ENCODE results near the gene SDCBP2. TPM values are rescaled to one million over a fixed set of nuclear protein-coding genes. Genes with fewer than 3 reads are reported as not detected.
A peak's percentile ranks its signal among the peaks of the same experiment; 100 is the strongest.

SDCBP2 gene
- total RNA-seq, 2 experiments from 2014 or later = 1.2 to 1.3 TPM

GRCh38 chr20:1370548-1371110 lies 41.7 kb upstream of the SDCBP2 start:
- CTCF ChIA-PET = interaction anchor here (1.2 kb wide), 1 partner anchor 8 kb away, joined by 4 read pairs; no protein-coding TSS in a partner anchor
- H3K9me3 ChIP-seq (ENCODE audit: control insufficient read depth in 1 of 2, insufficient read depth in 1 of 2, low read length in 2 of 2) = no peaks in the 10 kb centered on the region
- no peaks in the 10 kb centered on the region for H3K27me3 ChIP-seq (ENCODE audit: control insufficient read depth in 1 of 2, insufficient read depth in 2 of 2, low read length in 2 of 2)
- Mint-ChIP-seq H3K27me3 (no peaks in the 10 kb centered on the region), H3K36me3 (ENCODE audit: low read depth) (peaks cover 88% of the 10 kb centered on the region), H3K27ac (peak overlapping the region; percentile 20), H3K9me3 (no peaks in the 10 kb centered on the region), H3K4me3 (no peak overlapping the region), H3K4me1 (ENCODE audit: low read depth) (peaks cover 41% of the 10 kb centered on the region)
- H3K27ac ChIP-seq (ENCODE audit: low read depth in 1 of 2, low read length in 2 of 2) = no peak overlapping the region
- no peak overlapping the region for H3K4me3 ChIP-seq (ENCODE audit: low read length)
- intact Hi-C loops (cut with DNase I, micrococcal nuclease) = no loop called here
- DNase-seq = no peak
- peaks cover 63% of the 10 kb centered on the region for H3K36me3 ChIP-seq (ENCODE audit: insufficient read depth, low read length)
- no peak for TF ChIP-seq CTCF (IDR thresholded peaks at IDR 0.05)
- H3K4me1 ChIP-seq (ENCODE audit: insufficient read depth, low read length) = peaks cover 5% of the 10 kb centered on the region
- ATAC-seq (ENCODE audit: poor library complexity) = no peak
- POLR2A ChIA-PET = no interaction called here

GRCh38 chr20:1369970-1370369 lies 41.0 kb upstream of the SDCBP2 start:
- Histone ChIP-seq H3K4me3 (ENCODE audit: low read length) (no peak overlapping the region), H3K36me3 (ENCODE audit: insufficient read depth, low read length) (peaks cover 62% of the 10 kb centered on the region), H3K4me1 (ENCODE audit: insufficient read depth, low read length) (peaks cover 3% of the 10 kb centered on the region), H3K9me3 (ENCODE audit: control insufficient read depth in 1 of 2, insufficient read depth in 1 of 2, low read length in 2 of 2) (no peaks in the 10 kb centered on the region), H3K27ac (ENCODE audit: low read depth in 1 of 2, low read length in 2 of 2) (no peak overlapping the region), H3K27me3 (ENCODE audit: control insufficient read depth in 1 of 2, insufficient read depth in 2 of 2, low read length in 2 of 2) (no peaks in the 10 kb centered on the region)
- H3K27me3 Mint-ChIP-seq = no peaks in the 10 kb centered on the region
- intact Hi-C loops (cut with DNase I, micrococcal nuclease) = no loop called here
- peaks cover 94% of the 10 kb centered on the region for H3K36me3 Mint-ChIP-seq (ENCODE audit: low read depth)
- ChIA-PET POLR2A (no interaction called here), CTCF (interaction anchor here (1.2 kb wide), 1 partner anchor 8 kb away, joined by 4 read pairs; no protein-coding TSS in a partner anchor)
- TF ChIP-seq CTCF (IDR thresholded peaks at IDR 0.05) = no peak
- peaks cover 42% of the 10 kb centered on the region for H3K4me1 Mint-ChIP-seq (ENCODE audit: low read depth)
- no peak overlapping the region for H3K4me3 Mint-ChIP-seq
- DNase-seq (no peak), ATAC-seq (ENCODE audit: poor library complexity) (no peak)
- no peaks in the 10 kb centered on the region for H3K9me3 Mint-ChIP-seq
- H3K27ac Mint-ChIP-seq = no peak overlapping the region

- intact Hi-C loops (cut with DNase I, micrococcal nuclease) = no loop called here
- ATAC-seq (ENCODE audit: poor library complexity) = no peak
- Histone ChIP-seq H3K27ac (ENCODE audit: low read depth in 1 of 2, low read length in 2 of 2) (no peak overlapping the region), H3K4me1 (ENCODE audit: insufficient read depth, low read length) (peaks cover 16% of the 10 kb centered on the region), H3K27me3 (ENCODE audit: control insufficient read depth in 1 of 2, insufficient read depth in 2 of 2, low read length in 2 of 2) (no peaks in the 10 kb centered on the region), H3K9me3 (ENCODE audit: control insufficient read depth in 1 of 2, insufficient read depth in 1 of 2, low read length in 2 of 2) (no peaks in the 10 kb centered on the region), H3K36me3 (ENCODE audit: insufficient read depth, low read length) (peaks cover 55% of the 10 kb centered on the region), H3K4me3 (ENCODE audit: low read length) (no peak overlapping the region)
- DNase-seq = no peak
- H3K36me3 Mint-ChIP-seq (ENCODE audit: low read depth) = peaks cover 91% of the 10 kb centered on the region
- ChIA-PET POLR2A (no interaction called here), CTCF (interaction anchor here (1.7 kb wide), 1 partner anchor 29 kb away, joined by 4 read pairs; no protein-coding TSS in a partner anchor)
- peak overlapping the region; percentile 50 for H3K27ac Mint-ChIP-seq
- no peaks in the 10 kb centered on the region for H3K27me3 Mint-ChIP-seq
- no peaks in the 10 kb centered on the region for H3K9me3 Mint-ChIP-seq
- H3K4me1 Mint-ChIP-seq (ENCODE audit: low read depth) = peaks cover 45% of the 10 kb centered on the region
- no peak overlapping the region for H3K4me3 Mint-ChIP-seq
- TF ChIP-seq CTCF (IDR thresholded peaks at IDR 0.05) = no peak
Measured at GRCh38 chr20:1368448-1369199, 39.7 kb upstream of the SDCBP2 start.
